Measurements from ENCODE around the gene MED12L.

The MED12L gene

DNA sequence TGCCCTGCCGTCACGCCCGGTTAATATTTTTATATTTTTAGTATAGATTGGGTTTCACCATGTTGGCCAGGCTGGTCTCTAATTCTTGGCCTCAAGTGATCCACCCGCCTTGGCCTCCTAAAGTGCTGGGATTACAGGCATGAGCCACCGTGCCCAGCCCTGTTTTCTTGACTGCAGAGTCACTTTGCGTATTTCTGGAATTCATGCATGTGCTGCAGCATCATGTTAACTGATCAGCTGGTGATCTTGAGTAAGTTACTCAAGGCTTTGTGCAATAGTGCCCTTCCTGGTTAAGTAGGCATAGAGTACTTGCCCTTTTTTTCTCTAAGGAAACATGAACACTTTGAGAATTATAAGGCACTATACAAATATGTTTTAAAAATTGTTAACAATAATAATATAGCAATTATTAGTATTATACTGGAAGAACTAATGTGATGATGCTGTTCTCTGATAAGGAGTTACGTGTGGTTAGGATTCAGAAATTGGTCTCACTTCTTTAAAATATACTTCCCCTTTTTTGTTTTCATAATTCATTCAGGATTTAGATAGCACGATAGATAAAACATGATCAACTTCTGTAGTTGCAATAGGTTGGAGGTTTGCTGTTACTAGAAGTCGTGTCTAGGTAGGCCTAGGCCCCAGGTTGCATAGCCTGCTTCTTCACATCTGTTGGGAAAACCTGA, 83.9 kb downstream of the MED12L start:
- TF ChIP-seq FOXP2 (optimal IDR thresholded peaks at IDR 0.05; ENCODE audit: borderline replicate concordance, extremely low read depth, extremely low read length, insufficient read depth) (no peak), REST (IDR thresholded peaks at IDR 0.05; ENCODE audit: insufficient read depth in 1 of 2, low read depth in 2 of 2, low read length in 2 of 2) (no peak), TAF1 (IDR thresholded peaks at IDR 0.05; ENCODE audit: borderline replicate concordance, insufficient read depth, low read length) (no peak), SIN3A (IDR thresholded peaks at IDR 0.05; ENCODE audit: borderline replicate concordance, insufficient read depth, low read length) (no peak), POLR2AphosphoS5 (IDR thresholded peaks at IDR 0.05; ENCODE audit: low read depth, low read length) (no peak)

DNA sequence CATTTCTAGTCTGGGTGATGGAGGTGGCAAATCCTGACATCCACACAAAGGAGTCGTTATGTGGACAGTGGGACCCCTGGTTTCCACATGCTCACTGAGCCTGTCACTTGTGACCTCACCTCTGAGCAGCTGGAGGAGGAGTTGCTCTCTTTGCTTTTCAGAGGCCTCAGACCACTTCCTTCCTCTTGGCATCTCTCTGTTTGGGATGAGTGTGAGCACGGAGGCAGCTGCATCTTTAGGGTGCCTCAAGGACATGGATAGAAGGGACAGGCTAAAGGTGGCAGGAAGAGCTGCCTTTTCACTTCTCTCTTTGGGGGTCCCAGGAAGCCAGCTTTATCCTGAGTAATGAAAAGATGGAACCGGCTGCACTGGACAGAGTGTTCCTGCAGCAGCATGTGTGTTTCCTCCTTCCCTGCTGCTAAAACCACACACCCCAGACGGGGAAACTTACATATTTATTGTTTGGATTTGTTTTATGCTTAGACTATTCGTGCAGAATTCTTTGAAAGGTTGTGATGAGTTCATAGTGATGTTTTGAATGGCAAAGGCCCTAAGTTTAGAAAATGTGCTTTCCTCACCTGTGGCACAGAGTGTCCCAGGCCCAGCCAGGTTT, 85.8 kb downstream of the MED12L start:
- no peak for TF ChIP-seq REST (IDR thresholded peaks at IDR 0.05; ENCODE audit: insufficient read depth in 1 of 2, low read depth in 2 of 2, low read length in 2 of 2)
- TF ChIP-seq TAF1 (IDR thresholded peaks at IDR 0.05; ENCODE audit: borderline replicate concordance, insufficient read depth, low read length), result no peak
- no peak for TF ChIP-seq SIN3A (IDR thresholded peaks at IDR 0.05; ENCODE audit: borderline replicate concordance, insufficient read depth, low read length)
- no peak for TF ChIP-seq POLR2AphosphoS5 (IDR thresholded peaks at IDR 0.05; ENCODE audit: low read depth, low read length)
- no peak for TF ChIP-seq FOXP2 (optimal IDR thresholded peaks at IDR 0.05; ENCODE audit: borderline replicate concordance, extremely low read depth, extremely low read length, insufficient read depth)

DNA sequence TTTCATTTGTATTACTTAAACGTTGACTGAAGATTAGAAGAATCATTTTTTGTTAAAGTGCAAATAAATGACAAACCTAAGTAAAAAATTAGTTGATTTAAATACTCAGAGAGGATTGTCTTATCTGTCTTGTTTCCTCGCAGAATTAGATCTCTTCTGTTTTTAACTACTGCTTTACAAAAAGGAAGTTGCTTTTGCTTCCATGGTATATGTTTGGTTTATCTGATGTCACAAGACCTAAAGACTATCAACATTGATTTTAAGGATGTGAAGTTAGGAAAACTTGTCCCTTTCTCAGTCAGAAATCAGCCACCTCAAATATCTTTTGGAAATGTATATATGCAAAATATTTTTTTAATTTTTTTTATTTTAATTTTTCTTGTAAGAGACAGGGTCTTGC, 88.9 kb downstream of the MED12L start:
- TF ChIP-seq SIN3A (IDR thresholded peaks at IDR 0.05; ENCODE audit: borderline replicate concordance, insufficient read depth, low read length) (no peak), FOXP2 (optimal IDR thresholded peaks at IDR 0.05; ENCODE audit: borderline replicate concordance, extremely low read depth, extremely low read length, insufficient read depth) (no peak), TAF1 (IDR thresholded peaks at IDR 0.05; ENCODE audit: borderline replicate concordance, insufficient read depth, low read length) (no peak), POLR2AphosphoS5 (IDR thresholded peaks at IDR 0.05; ENCODE audit: low read depth, low read length) (no peak), REST (IDR thresholded peaks at IDR 0.05; ENCODE audit: insufficient read depth in 1 of 2, low read depth in 2 of 2, low read length in 2 of 2) (no peak)

DNA sequence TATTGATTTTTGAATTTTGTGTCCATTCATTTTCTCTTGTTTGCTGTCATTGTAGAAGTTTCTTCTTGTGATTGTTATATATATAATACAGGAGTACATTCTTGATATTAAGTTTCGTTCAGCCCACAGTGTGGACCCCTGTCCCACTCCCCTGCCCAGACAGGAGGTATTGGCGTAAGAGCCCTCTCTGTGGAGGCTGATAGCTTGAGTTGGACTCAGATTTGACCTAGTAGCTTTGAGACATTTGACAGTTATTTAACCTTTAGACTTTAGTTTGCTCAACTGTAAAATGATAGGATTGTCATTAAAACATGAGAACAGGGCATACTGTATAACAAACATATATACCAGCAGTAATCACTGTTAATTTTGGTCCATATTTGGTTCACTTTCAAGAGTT, 90.5 kb downstream of the MED12L start:
- TF ChIP-seq REST (IDR thresholded peaks at IDR 0.05; ENCODE audit: insufficient read depth in 1 of 2, low read depth in 2 of 2, low read length in 2 of 2) (no peak), POLR2AphosphoS5 (IDR thresholded peaks at IDR 0.05; ENCODE audit: low read depth, low read length) (no peak), FOXP2 (optimal IDR thresholded peaks at IDR 0.05; ENCODE audit: borderline replicate concordance, extremely low read depth, extremely low read length, insufficient read depth) (no peak)
